Ectodermal cell (in vitro differentiated cells): Measurements from ENCODE around the gene STAMBP.

Experiments
- H3K27ac ChIP-seq: 2 replicates; pipeline ENCODE4 v1.7.0; 2013; ENCODE audit warnings: mild to moderate bottlenecking, low read depth, low read length; ENCODE audit not compliant: insufficient read depth, poor library complexity, severe bottlenecking
- H3K27me3 ChIP-seq: 2 replicates; pipeline ENCODE4 v1.7.0; 2013; ENCODE audit warnings: mild to moderate bottlenecking, low read length; ENCODE audit not compliant: insufficient read depth, control insufficient read depth, poor library complexity, severe bottlenecking
- H3K36me3 ChIP-seq: one replicate; pipeline ENCODE4 v1.7.0; 2013; ENCODE audit warnings: low read length; ENCODE audit not compliant: control insufficient read depth, insufficient read depth
- H3K4me1 ChIP-seq: one replicate; pipeline ENCODE4 v1.7.0; 2013; ENCODE audit warnings: low read length; ENCODE audit not compliant: control insufficient read depth, insufficient read depth
- H3K4me3 ChIP-seq: 2 replicates; pipeline ENCODE4 v1.7.0; 2013; ENCODE audit warnings: low read depth, low read length, control low read depth; ENCODE audit not compliant: insufficient read depth
- H3K9me3 ChIP-seq: 2 replicates; pipeline ENCODE4 v1.7.0; 2013; ENCODE audit warnings: mild to moderate bottlenecking, low read length, moderate library complexity; ENCODE audit not compliant: control insufficient read depth
- WGBS, 2 experiments: methylation state at CpG; one replicate each; pipeline ENCODE4 v1.1.7; 2013; ENCODE audit warnings: missing lambda C conversion rate in 2 of 2; 5-methylcytosine and 5-hydroxymethylcytosine counted together

STAMBP gene

DNA sequence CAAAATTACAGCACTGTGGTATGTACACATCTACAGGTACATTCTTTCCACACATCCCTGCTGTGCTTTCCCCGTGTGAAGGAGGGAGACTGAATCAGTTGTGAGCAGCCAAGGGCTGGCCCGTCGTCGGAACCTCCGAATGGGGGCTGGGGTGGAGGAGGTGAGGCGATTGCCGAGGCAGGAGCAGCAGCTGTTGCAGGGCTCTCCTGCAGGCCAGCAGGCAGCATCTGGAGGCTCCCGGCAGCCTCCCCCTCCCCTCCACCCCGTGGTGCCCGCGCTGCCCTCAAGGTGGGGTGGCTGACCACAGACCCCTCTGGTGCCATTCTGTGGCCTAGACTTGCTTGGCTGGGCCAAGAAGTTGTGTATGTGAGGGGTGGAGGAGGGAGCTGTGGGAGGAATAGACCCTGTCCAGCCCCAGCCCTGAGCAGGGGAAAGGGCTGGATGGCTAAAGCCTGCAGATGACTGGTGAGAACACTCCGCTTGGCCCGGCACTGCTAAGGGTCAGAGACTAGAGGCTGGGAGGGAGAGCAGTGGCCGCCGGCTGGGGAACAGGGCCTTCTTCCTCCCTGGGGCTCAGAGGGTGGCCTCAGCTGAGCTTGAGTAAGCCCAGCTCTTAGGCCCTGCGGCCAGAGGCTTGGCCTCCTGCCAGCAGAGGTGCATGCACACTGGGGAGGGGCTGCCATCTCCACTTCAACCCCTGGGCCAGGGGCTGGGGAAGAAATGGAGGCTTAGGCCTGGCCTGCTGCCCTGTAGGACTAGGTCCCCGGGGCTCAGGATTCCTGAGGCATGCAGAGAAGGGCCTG is 7.6 kb downstream of the STAMBP start:
- Histone ChIP-seq H3K9me3 (no peaks in the 10 kb centered on the region), H3K4me3 (no peak overlapping the region), H3K36me3 (peaks cover 6% of the 10 kb centered on the region), H3K4me1 (no peaks in the 10 kb centered on the region), H3K27ac (no peak overlapping the region), H3K27me3 (no peaks in the 10 kb centered on the region)
- 93 to 94% methylated on average over 17 of the region's 17 CpGs for WGBS, 2 experiments

DNA sequence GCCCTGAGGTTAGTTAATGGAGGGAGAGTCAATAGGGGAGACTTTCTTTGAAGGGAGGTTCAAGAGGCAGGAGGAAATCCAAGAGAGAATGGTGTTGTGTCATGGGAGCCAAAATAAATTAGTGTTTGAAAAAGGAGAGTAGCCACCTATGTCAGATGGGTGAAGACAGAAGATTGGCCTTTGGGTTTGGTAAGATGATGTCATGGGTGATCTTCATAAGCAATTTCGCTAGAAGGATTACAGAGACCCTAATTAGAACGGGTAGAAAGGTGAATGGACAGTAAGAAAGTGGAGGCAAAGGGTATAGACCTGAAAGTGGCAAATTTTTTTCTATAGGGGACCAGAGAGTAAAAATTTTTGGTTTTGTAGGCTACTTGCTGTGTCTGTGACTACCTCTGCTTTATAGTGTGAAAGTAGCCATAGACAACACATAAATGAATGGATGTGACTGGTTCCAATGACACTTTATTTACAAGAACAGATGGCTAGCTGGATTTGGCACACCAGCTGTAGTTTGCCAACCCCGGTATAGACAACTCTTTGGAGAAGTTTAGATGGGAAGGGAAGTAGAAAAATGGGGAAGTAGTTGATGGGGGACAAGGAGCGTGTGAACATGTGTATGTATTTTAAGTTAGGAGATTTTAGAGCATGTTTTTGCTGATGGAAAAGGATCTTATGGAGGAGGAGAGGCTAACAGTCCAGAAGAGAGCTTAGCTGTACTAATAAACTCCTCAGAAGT is 9.3 kb downstream of the STAMBP start:
- Histone ChIP-seq H3K27me3 (no peaks in the 10 kb centered on the region), H3K9me3 (no peaks in the 10 kb centered on the region), H3K4me3 (no peak overlapping the region), H3K36me3 (peaks cover under 1% of the 10 kb centered on the region), H3K27ac (no peak overlapping the region), H3K4me1 (no peaks in the 10 kb centered on the region)
- 94 to 95% methylated on average over 4 of the region's 4 CpGs for WGBS, 2 experiments

DNA sequence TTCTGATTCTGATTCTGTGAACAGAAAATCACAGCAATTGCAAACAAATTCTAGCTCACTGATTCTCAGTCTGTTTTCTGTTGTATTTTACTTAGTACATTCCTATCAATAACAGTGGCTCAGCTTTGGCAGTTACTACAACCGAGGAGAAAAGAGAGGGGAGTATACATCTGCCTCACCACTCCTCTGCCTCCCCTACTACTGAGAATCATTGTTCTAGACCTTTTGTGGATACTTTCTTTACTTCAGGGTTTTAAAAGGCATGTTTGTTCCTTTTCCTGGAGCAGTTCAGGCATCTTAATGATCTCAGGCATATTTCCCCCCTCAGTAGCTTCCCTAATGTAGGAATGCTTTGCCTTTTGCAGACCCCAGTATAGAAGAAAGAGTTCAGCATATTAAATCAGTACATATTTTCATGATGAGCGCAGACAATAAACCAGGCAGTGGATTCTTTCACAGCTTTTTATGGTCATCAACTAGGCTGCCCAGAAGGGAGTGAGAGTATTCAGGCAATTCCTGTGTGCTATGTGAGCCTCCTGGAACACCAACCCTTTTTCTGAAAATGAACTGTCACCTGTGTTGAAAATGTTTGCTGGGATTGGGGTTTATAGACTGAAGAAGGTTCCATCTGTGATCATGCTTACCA is 10.3 kb downstream of the STAMBP start:
- Histone ChIP-seq H3K27me3 (no peaks in the 10 kb centered on the region), H3K9me3 (no peaks in the 10 kb centered on the region), H3K4me3 (no peak overlapping the region), H3K27ac (peak overlapping the region; percentile 5), H3K36me3 (no peaks in the 10 kb centered on the region), H3K4me1 (no peaks in the 10 kb centered on the region)
- WGBS, 2 experiments, result 94 to 95% methylated on average over 1 to 2 of the region's 2 CpGs

DNA sequence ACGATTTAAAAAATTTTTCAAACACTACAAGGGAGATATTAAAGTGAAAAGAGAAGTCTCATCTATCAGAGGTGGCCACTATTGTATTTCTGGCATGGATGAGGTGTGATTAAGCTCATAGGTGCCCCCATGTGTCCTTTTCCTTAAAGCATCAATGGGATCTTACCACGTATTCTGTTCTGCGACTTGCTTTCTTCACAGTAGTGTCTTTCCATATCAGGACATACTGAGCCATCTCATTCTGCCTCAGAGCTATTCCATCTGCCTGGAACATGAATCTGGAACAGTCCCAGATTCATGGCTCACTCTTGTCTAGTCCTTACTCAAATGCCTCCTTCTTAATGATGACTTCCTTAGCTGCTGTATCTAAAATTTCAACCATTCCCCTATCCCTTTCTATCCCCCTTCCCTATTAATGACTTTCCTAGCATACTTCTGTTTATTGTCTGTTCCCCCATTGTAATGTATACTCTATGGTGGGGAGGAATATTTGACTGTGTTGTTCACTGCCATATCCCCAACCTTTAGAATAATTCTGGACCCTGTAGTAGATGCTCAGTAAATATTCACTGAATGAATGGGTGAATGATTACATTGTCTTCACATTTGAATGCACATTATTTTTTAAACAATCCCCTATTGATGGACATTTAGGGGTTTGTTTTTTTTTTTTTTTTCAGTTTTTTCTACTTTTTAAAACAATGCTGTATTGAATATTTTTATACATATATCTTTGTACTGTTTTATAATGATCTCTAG is 11.1 kb downstream of the STAMBP start:
- WGBS, 2 experiments, result 85 to 88% methylated on average over 2 to 3 of the region's 3 CpGs
- Histone ChIP-seq H3K27ac (no peak overlapping the region), H3K4me1 (no peaks in the 10 kb centered on the region), H3K36me3 (peaks cover under 1% of the 10 kb centered on the region), H3K27me3 (no peaks in the 10 kb centered on the region), H3K4me3 (no peak overlapping the region), H3K9me3 (no peaks in the 10 kb centered on the region)

DNA sequence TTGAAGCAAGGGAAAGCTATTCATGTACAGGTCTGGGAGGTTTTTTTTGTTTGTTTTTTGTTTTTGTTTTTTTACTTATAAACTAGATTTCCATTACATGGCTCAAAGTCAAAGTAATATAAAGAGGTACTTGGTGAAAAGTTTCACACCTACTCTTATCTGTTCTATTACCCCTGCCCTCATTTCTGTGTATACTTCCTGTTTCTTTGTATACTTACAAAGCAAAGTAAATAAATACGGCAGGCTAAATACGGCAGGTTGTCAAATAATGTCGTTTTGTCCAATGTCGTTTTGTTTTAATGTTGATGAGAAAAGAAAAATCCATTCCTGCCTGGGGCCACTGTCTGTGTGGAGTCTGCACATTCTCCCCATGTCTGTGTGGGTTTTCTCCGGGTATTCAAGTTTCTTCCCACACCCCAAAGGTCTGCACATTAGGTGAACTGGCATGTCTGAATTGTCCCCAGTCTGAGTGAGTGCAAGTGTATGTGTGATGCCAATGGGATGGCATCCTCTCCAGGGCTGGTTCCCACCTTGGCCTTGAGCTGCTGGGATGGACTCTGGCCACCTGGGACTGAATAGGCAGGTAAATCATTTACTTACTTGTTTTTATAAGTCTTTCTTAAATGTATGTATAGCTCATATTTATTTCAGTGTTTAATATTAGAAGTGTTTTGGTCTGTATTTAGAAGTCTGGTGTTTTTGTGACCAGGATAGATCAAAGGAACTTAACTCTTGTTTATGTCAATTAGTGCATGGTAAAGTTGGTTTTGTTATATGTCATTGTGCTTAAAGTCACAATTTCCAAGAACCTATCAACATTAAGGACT is 13.4 kb downstream of the STAMBP start:
- Histone ChIP-seq H3K4me3 (no peak overlapping the region), H3K27ac (no peak overlapping the region), H3K4me1 (no peaks in the 10 kb centered on the region), H3K36me3 (peaks cover 23% of the 10 kb centered on the region), H3K9me3 (no peaks in the 10 kb centered on the region), H3K27me3 (no peaks in the 10 kb centered on the region)
- 94 to 95% methylated on average over 5 of the region's 5 CpGs for whole genome bisulfite sequencing, 2 experiments

DNA sequence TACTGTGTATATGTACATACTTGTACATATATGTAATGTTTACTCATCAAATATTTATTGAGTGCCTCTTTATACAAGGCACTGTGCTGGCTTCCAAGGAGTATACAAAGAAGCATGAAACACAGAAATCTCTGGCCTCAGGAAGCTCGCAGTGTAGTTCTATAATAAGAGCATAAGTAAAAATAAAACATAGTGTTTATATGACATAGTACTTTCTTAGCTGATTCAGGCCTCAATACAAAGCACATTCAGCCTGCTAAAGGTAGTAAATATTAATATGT is 13.9 kb downstream of the STAMBP start:
- no peaks in the 10 kb centered on the region for H3K4me1 ChIP-seq
- 100% methylated on average over 1 of the region's 1 CpG; no CpG with 5 or more reads in 1 of the 2 experiments for WGBS, 2 experiments
- peaks cover 28% of the 10 kb centered on the region for H3K36me3 ChIP-seq
- H3K27me3 ChIP-seq, result no peaks in the 10 kb centered on the region
- no peaks in the 10 kb centered on the region for H3K9me3 ChIP-seq
- no peak overlapping the region for H3K4me3 ChIP-seq
- no peak overlapping the region for H3K27ac ChIP-seq

DNA sequence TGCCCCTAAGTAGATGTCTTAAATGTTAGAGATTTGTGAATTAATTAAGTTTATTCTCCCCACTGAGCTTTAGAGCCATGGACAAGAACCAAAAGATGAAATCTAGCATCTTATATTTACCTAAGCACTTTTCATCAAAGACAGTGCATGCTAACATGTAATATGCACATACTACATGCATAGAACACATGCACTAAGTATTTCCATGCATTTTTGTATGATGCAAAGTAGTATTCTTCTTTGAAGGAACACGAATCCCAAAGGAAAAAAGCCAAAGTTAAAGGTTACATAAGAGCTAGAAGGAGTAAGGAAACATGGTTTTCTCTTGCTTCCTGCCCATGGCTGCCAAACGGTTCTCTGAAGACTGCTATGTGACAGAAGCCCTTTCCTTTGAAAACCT is 15.3 kb downstream of the STAMBP start:
- Histone ChIP-seq H3K27me3 (no peaks in the 10 kb centered on the region), H3K36me3 (peaks cover 33% of the 10 kb centered on the region), H3K4me3 (no peak overlapping the region), H3K27ac (no peak overlapping the region), H3K9me3 (no peaks in the 10 kb centered on the region), H3K4me1 (no peaks in the 10 kb centered on the region)
- WGBS, 2 experiments, result 94 to 95% methylated on average over 2 of the region's 2 CpGs

DNA sequence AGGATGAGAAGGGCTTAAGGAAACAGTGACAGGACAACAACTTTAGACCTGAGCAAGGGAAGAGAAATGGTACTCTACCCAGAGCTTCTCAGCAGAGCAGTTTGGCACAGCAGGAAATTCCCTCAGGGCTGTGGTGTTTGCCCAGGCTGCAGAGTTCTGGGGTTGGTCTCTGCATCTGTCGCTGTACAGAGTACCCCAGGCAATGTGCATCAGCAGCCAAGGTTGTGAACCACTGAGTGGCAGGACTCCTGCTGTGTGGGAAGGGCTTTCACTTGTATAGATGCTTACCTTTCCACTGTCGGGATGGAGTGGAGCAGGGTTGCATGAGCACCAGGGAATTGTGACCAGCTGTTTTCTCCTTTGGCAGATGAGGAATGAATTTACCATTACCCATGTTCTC is 21.2 kb downstream of the STAMBP start:
- Histone ChIP-seq H3K9me3 (no peaks in the 10 kb centered on the region), H3K4me1 (no peaks in the 10 kb centered on the region), H3K4me3 (no peak overlapping the region), H3K36me3 (peaks cover 42% of the 10 kb centered on the region), H3K27ac (no peak overlapping the region), H3K27me3 (no peaks in the 10 kb centered on the region)
- WGBS, 2 experiments, result 88 to 90% methylated on average over 2 of the region's 2 CpGs

DNA sequence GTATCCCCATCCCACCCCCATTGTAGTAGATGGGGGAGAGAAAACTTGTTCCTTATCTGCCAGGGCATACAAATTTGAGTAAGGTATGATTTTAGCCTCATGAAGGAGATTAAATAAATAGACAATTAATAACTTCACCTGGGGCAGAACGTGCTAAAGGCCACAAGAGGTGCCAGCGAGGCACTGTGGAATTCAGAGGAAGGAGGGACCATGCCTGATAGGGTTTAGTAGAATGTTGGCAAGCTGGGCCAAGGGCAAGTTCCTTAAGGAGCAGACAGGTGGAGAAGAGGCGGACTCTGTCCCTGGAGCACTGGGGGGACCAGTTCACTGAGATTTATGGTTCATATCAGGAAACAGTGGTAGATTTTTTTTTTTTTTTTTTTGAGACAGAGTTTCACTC is 22.5 kb downstream of the STAMBP start:
- Histone ChIP-seq H3K9me3 (no peaks in the 10 kb centered on the region), H3K4me3 (no peak overlapping the region), H3K36me3 (peaks cover 39% of the 10 kb centered on the region), H3K4me1 (no peaks in the 10 kb centered on the region), H3K27ac (no peak overlapping the region), H3K27me3 (no peaks in the 10 kb centered on the region)
- WGBS, 2 experiments, result 86 to 93% methylated on average over 3 of the region's 3 CpGs
